Fibroblast of skin of scalp (primary cell): Measurements from ENCODE around the gene CAPN10.
"Not testable (repeated sequence)": the region's sequence is repeated elsewhere in the genome, so short reads cannot be mapped to it uniquely, and the experiment has no call there.

Experiments used
- DNase-seq: peaks from one replicate; pipeline ENCODE4 v3.0.0-alpha.2; 2013

CAPN10 gene

DNA sequence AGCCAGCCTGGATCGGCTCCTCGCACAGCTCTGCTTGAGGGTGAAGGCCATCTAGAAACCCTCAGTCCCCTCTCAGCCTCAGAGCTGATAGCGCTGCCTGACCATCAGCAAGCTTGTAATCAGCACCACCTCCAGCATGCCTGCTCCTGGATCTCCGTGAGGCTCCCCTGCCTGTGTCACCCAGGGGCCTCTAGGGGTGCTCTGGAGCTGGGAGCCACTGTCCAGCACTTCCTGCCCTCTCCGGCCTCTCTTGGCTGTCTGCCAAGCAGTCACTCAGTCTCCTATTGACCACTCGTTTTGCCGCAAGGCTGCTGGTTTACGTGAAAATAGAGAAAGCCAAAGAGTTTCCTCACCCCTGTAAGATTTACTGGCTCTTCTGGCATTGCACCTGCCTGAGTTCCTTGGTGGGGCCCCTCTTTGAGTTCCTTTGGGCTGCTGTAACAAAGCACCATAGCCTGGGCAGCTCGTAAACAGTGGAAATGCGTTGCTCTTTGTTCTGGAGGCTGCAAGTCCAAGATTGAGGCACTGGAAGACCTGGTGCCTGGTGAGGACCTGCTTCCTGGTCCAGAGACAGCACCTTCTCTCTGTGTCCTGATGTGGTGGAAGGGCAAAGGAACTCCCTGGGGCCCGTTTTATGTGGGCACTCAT, 17.9 kb downstream of the CAPN10 start:
- no peak for DNase-seq

GRCh38 chr2:240604939-240605716, 18.6 kb downstream of the CAPN10 start:
- no peak for DNase-seq

DNA sequence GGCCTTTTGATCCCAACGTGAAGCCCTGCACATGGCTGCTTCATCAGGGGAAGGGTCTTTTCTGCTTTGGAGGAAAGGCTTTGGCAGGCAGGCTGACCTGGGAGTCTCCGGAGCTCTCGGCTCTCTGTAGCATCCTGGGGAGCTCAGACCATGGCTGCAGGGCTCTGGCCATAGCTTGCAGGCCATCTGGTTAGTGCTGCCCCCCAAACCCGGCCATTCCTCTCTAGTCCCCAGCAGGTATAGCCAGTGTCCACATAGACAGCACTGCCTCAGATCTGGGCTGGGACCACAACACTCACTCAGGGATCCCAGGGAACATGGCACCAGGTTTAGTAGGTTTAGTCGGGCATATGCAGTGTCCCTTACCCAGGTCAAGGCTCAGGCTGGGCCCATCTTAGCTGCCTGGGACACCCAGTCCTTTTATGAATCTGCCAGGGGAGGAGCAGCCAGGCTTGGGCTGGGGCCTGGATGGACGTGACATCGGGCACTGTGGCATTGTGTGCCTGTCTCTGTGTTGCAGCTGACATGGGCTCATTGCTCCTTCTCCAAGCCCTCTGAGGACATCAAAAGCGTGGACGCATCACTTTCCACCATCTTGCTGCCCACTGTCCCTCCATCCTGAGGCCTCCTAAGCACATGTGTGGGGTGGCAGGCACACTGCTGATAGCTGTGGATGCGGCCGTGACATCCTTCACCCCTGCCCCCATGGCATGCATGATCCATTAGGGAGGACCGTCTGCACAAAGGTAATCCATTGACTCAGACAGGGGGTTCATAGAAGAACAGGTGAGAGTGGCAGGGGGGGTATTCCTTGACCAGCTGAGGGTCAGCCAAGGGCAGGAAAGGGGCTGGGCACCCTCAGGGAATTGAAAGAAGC, 19.6 kb downstream of the CAPN10 start:
- no peak for DNase-seq

DNA sequence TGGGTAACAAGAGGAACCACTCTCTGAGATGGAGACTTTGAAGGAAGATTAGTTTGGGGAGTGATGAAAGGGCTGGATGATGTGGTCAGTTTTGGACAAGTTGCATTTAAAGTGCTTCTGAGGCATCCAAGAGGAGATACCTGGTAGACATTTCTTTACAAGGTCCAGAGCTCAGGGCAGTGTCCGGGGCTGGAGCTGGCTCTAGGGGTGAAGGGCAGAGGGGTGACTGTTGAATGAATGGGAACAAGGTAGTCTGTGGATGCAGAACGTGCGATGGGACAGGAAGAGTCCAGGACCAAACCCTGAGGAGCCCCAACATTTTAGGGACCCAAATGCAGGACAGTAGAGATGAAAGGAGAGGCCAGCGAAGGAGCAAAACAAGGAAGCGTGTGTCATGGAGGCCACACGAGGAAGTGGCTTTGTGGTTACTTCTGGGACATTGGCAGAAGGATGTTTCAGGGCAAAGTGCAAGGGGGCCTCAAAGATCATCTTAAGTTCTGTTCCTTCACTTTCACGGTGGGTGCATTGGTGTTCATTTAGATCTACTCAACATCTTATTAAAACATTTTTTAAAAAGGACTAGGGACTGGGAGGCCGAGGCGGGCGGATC, 25.2 kb downstream of the CAPN10 start:
- no peak for DNase-seq

- no peak for DNase-seq
Measured at GRCh38 chr2:240613781-240614180, 27.2 kb downstream of the CAPN10 start.

DNA sequence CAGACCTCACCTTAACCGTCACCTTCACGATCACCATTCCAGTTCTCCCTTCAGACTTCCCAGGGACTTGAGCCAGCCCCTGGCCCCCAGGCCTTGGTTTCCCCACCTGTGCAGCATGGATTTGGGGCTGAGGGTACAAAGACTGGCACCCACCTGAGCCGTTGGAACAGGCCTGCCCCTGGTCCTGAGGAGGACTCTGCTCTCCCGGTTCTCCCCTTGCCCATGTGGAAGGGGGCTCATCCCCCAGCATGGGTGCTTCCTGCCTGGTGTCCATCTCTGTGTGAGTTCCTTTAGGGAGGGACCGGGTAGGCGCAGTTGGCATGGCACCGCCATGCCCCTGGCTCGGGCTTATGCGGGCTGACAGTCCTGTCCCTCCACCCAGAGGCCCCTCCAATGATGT, 27.9 kb downstream of the CAPN10 start:
- no peak for DNase-seq

DNA sequence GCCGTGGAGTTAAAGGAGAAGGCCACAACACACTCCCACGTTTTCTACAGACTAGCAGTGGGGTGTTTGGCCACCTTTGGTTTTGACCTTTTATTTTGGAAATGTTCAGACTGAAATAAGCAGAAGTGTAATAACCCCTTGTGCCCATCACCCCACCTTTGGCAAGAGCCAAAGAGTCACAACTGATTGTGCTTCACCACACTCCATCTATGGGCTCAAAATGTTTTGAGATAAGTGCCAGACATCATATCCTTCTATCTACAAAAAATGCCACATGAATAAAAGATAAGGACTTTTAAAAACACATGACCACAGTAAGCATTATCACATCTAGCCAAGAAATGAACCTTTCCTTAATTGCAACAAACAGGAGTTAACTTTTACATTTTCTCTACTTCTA, 28.9 kb downstream of the CAPN10 start:
- DNase-seq = no peak

DNA sequence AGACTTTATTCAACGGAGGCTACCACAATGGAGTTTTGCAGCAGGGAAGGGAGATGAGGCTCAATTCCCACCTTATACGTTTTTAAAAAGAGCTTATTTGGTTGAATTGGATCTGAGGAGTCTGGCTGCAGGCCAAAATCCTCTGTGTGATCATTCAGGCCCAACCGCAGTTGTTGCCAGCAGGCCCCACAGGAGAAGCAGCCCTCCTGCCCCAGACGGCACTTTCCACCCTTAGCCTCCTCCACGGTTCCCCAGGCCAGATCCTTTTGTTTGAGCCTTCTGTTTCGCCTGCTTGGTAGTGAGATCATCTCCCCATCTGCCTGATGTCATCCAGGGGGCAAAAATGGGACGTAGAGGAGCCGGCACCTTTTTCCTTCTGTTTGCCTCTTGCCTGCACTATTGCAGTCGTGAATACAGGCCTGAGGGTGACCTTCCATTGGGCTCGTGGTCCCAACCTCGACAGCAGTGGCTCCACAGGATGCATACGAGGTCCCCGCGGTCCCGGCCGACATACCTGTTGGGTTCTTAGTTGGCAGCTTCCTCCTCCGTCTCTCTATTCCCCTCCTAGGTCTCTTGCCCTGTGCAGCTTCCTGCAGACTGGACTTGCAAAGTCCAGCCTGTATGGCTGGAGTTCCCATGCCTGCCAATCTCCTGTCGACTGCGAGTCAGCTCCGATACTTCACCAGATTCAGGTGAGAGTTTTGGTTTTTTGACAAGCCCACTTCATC, 29.4 kb downstream of the CAPN10 start:
- no peak for DNase-seq

- not testable (repeated sequence) for DNase-seq
Measured at GRCh38 chr2:240616860-240617666, 30.5 kb downstream of the CAPN10 start.

- no peak for DNase-seq
Measured at GRCh38 chr2:240618776-240619175, 32.2 kb downstream of the CAPN10 start.

- no peak for DNase-seq
Measured at GRCh38 chr2:240619506-240620148, 33.1 kb downstream of the CAPN10 start.

- DNase-seq = no peak
Measured at GRCh38 chr2:240620149-240620731, 33.7 kb downstream of the CAPN10 start.

DNA sequence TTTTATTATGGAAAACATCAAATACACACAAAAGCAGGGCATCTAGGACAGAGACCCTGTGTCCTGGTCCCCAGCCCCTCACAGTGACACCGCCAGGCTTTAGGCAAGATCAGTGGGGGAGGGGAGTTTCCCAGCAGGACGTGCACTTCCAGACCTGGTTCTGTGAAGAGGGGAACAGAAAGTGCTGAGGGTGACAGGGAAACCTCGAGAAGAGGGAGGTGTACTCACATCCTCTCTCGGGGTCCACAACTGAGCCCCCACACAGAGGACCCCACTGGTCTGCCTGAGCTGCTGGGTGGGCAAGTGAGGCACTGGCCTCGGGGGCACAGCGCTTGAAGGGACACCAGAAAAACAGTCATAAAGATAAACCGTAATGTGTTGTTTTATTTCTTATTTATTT, 34.3 kb downstream of the CAPN10 start:
- DNase-seq = no peak

DNA sequence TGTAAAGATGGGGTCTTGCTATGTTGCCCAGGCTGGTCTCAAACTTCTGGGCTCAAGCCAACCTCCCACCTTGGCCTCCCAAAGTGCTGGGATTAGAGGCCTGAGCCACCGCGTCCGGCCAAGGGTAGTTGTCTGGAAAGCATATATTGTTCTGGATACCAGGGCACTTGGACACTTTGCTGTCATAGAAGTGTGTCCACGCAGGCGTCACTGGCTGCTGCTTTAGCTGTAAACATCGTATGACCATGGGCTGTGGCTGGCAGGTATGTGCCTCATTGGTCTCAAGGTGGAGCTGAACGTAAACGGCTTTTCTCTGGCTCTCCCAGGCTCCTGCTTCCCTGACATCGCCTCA, 35.5 kb downstream of the CAPN10 start:
- no peak for DNase-seq

- peak; percentile 35 for DNase-seq
Measured at GRCh38 chr2:240622531-240623235, 36.1 kb downstream of the CAPN10 start.

DNA sequence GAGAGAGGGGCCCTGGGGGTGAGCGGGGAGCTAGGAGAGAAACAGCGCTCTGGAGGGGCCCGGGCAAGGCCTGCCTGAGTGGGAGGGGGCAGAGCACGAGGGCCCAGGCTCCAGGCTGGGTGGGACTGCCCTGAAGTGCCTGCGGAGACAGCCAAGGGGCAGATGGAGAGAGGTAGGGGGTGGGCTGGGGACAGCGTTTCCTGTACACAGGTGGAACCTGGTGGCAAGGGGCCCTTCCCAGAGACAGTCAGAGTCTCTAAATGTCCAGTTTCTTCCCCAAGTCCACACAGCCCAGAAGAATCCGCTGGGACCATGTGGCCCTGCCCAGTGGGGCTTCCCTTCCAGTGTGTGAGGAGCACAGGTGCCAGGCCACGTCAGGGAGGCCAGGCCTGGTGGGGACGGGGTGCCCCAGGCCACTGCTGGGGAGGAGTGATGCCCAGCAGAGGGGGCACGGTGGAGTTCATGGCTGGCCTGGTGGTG, 37.0 kb downstream of the CAPN10 start:
- DNase-seq = no peak

DNA sequence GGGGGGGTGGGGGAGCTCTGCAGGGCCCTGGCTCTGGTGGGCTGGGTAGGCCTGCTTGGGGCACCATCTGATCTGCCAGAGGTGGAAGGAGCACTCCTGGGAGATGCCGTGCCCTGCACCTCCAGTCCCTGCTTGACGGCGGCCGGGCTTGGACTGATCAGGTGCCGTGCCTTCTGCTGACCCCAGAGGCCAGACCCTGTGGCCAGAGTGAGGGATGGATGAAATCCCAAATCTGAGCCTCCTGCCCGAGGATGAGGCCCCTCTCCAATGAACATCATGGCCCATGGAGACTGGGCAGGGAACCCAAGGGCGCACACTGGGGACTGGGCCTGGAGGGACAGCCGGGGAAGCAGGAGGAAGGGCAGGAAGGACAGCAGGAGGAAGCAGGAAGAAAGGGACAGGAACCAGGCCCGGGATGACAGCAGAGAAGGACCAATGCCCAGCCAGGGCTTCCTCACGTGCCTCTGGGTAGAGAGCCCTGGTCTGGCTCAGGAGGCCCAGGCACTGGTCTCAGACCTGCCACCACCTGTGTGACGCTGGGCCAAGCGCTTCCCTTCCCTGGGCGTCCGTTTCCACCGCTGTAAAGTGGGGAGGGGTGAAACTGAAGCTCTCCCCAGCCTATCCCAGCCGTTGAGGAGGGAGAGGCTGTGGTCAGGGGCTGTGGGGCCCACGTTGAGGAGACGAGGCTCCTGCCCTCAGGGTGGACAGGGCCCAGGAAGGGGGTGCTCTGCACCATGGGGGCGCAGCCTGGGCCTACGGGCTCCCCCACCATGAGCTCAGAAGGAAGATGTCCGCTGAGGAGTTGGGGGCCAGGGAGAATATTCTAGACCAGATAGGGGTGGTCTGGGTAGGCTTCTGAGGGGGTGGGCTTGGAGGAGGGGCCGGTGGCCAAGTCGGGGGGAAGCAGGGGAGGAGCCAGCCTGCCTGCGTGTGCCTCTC, 37.7 kb downstream of the CAPN10 start:
- no peak for DNase-seq

DNA sequence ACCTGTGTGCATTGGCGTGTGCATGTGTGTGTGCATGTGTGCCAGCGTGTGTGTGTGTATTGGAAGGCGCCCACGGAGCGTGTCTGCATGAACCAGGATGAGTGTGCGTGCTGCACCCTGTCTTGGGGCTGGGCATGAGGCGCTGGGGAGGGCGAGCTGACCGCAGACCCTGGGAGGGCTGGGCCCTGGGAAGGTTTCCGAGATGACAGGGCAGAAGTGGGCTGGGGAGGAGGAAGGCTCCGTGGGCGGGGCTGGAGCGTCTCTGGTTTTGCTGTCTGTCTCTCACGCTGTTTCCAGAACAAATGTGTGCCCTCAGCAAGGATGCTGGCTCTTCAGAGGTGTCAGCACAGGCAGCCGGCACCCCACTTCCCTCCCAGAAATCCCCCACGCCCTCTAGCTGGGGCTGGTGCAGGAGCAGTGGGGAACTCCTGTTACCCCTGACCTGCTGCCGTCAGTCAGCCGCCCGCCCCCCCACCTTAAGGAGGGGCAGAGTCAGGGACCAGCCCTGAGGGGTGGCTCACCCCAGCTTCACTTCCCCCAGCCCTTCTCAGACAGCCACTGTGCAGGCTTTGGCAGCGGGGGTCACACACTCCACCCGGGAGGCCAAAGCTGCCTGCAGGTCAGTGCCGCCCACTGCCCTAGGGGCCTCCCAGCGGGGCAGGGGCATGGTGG, 38.6 kb downstream of the CAPN10 start, which contains the start of gene GPR35:
Gene GPR35 (plus strand): TSS at position 531 of the 672 bp plus-strand sequence. CDS start 4,473 bp downstream, outside the sequence.
- DNase-seq = peak; percentile 89
